GM12878 (cell line): ENCODE data around the gene CACNB3. TPM values are rescaled to one million over a fixed set of nuclear protein-coding genes. Genes with fewer than 3 reads are reported as not detected.
A peak's percentile ranks its signal among the peaks of the same experiment; 100 is the strongest.

ENCODE experiments used
- BACH1 ChIP-seq: fragments of 450-650 bp; IDR thresholded peaks from 2 replicates; pipeline ENCODE4 v1.6.1; 2017; ENCODE audit warnings: mild to moderate bottlenecking, borderline replicate concordance
- BRCA1 ChIP-seq: IDR thresholded peaks from 2 replicates; pipeline ENCODE4 v1.6.1; 2011; ENCODE audit warnings: low read depth, low read length, improper control_type of control experiment
- CBX3 ChIP-seq: fragments of 200-600 bp; sonication (generic); IDR thresholded peaks from 2 replicates; pipeline ENCODE4 v1.6.1; 2016; ENCODE audit warnings: low read depth, borderline replicate concordance
- CEBPB ChIP-seq, 2 experiments: fragments of 150-350 bp in 1 of 2; IDR thresholded peaks; 2 replicates each; pipeline ENCODE4 v1.6.1; 2012 to 2014; ENCODE audit warnings: low read depth in 2 of 2, low read length in 2 of 2, borderline replicate concordance in 1 of 2, inconsistent platforms in 1 of 2
- CHD1 ChIP-seq: IDR thresholded peaks from 2 replicates; pipeline ENCODE4 v1.6.1; 2012; ENCODE audit warnings: low read depth, low read length, improper control_type of control experiment
- ETV6 ChIP-seq, 2 experiments: fragments of 450-650 bp in 1 of 2; IDR thresholded peaks in 1 of 2; conservative IDR thresholded peaks in 1 of 2; 2 replicates each; pipeline ENCODE4 v1.6.1; 2014; ENCODE audit warnings: antibody characterized with exemption in 1 of 2, borderline replicate concordance in 1 of 2, low read depth in 1 of 2, mild to moderate bottlenecking in 1 of 2, moderate library complexity in 1 of 2
- IKZF1 ChIP-seq: fragments of 450-650 bp; conservative IDR thresholded peaks from 2 replicates; pipeline ENCODE4 v1.6.1; 2017; ENCODE audit warnings: antibody characterized with exemption, mild to moderate bottlenecking
- IKZF2 ChIP-seq, 2 experiments: fragments of 450-650 bp; IDR thresholded peaks; 2 replicates each; pipeline ENCODE4 v1.6.1; 2017; ENCODE audit warnings: mild to moderate bottlenecking in 2 of 2, moderate library complexity in 2 of 2
- JUND ChIP-seq: IDR thresholded peaks from 2 replicates; pipeline ENCODE4 v1.6.1; 2012; ENCODE audit warnings: low read depth, mild to moderate bottlenecking, low read length, improper control_type of control experiment, moderate library complexity
- MYB ChIP-seq: fragments of 150-350 bp; IDR thresholded peaks from 2 replicates; pipeline ENCODE4 v1.6.1; 2014; ENCODE audit warnings: mild to moderate bottlenecking, low read depth, low read length, borderline replicate concordance
- MYC ChIP-seq: IDR thresholded peaks from 2 replicates; pipeline ENCODE4 v1.6.1; 2011; ENCODE audit warnings: mild to moderate bottlenecking, low read length, moderate library complexity, inconsistent platforms; ENCODE audit not compliant: insufficient read depth, insufficient replicate concordance, insufficient read length, severe bottlenecking
- NFIC ChIP-seq: IDR thresholded peaks from 2 replicates; pipeline ENCODE4 v1.6.1; 2012; ENCODE audit warnings: low read depth, mild to moderate bottlenecking, inconsistent platforms, low read length, moderate library complexity
- SMAD5 ChIP-seq: IDR thresholded peaks from 2 replicates; pipeline ENCODE4 v1.6.1; 2016; ENCODE audit warnings: antibody characterized with exemption, low read depth
- TBL1XR1 ChIP-seq: IDR thresholded peaks from 2 replicates; pipeline ENCODE4 v1.6.1; 2012; ENCODE audit warnings: low read depth, low read length, improper control_type of control experiment
- TCF12 ChIP-seq: IDR thresholded peaks from 2 replicates; pipeline ENCODE4 v1.6.1; 2011; ENCODE audit warnings: low read depth, mild to moderate bottlenecking, low read length
- USF1 ChIP-seq: IDR thresholded peaks from 2 replicates; pipeline ENCODE4 v1.6.1; 2011; ENCODE audit warnings: borderline replicate concordance, low read depth, mild to moderate bottlenecking, moderate library complexity, mixed read lengths, low read length; ENCODE audit not compliant: insufficient read depth; ENCODE audit errors: extremely low read length
- USF2 ChIP-seq: IDR thresholded peaks from 2 replicates; pipeline ENCODE4 v1.6.1; 2011; ENCODE audit warnings: low read depth, low read length, improper control_type of control experiment, borderline replicate concordance
- ZNF207 ChIP-seq: fragments of 450-650 bp; IDR thresholded peaks from 2 replicates; pipeline ENCODE4 v1.6.1; 2014; ENCODE audit warnings: antibody characterized with exemption, mild to moderate bottlenecking, borderline replicate concordance
- polyA plus RNA-seq, 11 experiments: library from polyadenylated mRNA; depleted of rRNA in 4 of 11; unstranded in 6 of 11; stranded (reverse) in 5 of 11; fragments of >200 nt; fragmentation: Nextera tagmentation in 4 of 11; fragmentation: Illumina TruSeq in 1 of 11; extraction: Ambion mirVana in 4 of 11; extraction: Trizol in 1 of 11; gene quantifications; 1 replicate in 1 of 11; 2 replicates in 10 of 11; pipeline versions ENCODE4 v1.2.1 to v1.2.3, GENCODE V29; 2011 to 2016; ENCODE audit warnings: inconsistent platforms in 2 of 11, missing spikeins in 2 of 11, low read depth in 1 of 11
- total RNA-seq, 4 experiments: library from RNA; depleted of rRNA in 3 of 4; stranded (reverse); fragments of >200 nt in 3 of 4; fragmentation: Illumina TruSeq in 1 of 4; extraction: Trizol in 1 of 4; gene quantifications; 2 replicates each; pipeline versions ENCODE4 v1.2.1 to v1.2.3, GENCODE V29; 2013 to 2021
- TF ChIP-seq, protein P1 (sequence below): IDR thresholded peaks from 2 replicates; pipeline ENCODE4 v1.6.1; 2012; ENCODE audit warnings: low read depth, low read length, improper control_type of control experiment
- TF ChIP-seq, protein P2 (sequence below): fragments of 450-650 bp; IDR thresholded peaks from 2 replicates; pipeline ENCODE4 v1.6.1; 2017; ENCODE audit warnings: low read depth, mild to moderate bottlenecking, moderate library complexity
- TF ChIP-seq, protein P3 (sequence below): fragments of 450-650 bp; IDR thresholded peaks from 2 replicates; pipeline ENCODE4 v1.6.1; 2016; ENCODE audit warnings: mild to moderate bottlenecking
- TF ChIP-seq, protein P4 (sequence below): IDR thresholded peaks from 2 replicates; pipeline ENCODE4 v1.6.1; 2011; ENCODE audit warnings: low read depth, mild to moderate bottlenecking, low read length, moderate library complexity, borderline replicate concordance; ENCODE audit errors: extremely low read depth

Gene CACNB3
- total and polyA plus RNA-seq, 10 of the 15 experiments (the other 5 are each of a cell fraction or from before 2014, with no cell fraction given) = 0.78 to 5.0 (median 1.7) TPM

GRCh38 chr12:48815126-48816110 is 2.9 kb upstream of the CACNB3 start (continued):
- TF ChIP-seq JUND (no peak), MYB (no peak), BRCA1 (no peak), CHD1 (no peak), TCF12 (no peak), BACH1 (no peak), TBL1XR1 (no peak), USF1 (no peak), ZNF207 (no peak), MYC (no peak), CEBPB (IDR thresholded peaks at IDR 0.05; ENCODE audit: borderline replicate concordance in 1 of 2, low read depth in 2 of 2, low read length in 2 of 2) (no peak), ETV6 (conservative IDR thresholded peaks at IDR 0.05 in 1 of 2, IDR thresholded peaks at IDR 0.05 in 1 of 2; ENCODE audit: borderline replicate concordance in 1 of 2, low read depth in 1 of 2) (no peak), USF2 (no peak), CBX3 (no peak), NFIC (no peak), IKZF1 (peak; percentile 73), IKZF2 (IDR thresholded peaks at IDR 0.05) (peak; percentile 69 to 76), SMAD5 (no peak)
- TF ChIP-seq, protein P1, sequence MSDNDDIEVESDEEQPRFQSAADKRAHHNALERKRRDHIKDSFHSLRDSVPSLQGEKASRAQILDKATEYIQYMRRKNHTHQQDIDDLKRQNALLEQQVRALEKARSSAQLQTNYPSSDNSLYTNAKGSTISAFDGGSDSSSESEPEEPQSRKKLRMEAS = no peak
- TF ChIP-seq, protein P2, sequence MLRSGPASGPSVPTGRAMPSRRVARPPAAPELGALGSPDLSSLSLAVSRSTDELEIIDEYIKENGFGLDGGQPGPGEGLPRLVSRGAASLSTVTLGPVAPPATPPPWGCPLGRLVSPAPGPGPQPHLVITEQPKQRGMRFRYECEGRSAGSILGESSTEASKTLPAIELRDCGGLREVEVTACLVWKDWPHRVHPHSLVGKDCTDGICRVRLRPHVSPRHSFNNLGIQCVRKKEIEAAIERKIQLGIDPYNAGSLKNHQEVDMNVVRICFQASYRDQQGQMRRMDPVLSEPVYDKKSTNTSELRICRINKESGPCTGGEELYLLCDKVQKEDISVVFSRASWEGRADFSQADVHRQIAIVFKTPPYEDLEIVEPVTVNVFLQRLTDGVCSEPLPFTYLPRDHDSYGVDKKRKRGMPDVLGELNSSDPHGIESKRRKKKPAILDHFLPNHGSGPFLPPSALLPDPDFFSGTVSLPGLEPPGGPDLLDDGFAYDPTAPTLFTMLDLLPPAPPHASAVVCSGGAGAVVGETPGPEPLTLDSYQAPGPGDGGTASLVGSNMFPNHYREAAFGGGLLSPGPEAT = peak; percentile 46; the same call in 1 of the 2 replicates
- TF ChIP-seq, protein P3, sequence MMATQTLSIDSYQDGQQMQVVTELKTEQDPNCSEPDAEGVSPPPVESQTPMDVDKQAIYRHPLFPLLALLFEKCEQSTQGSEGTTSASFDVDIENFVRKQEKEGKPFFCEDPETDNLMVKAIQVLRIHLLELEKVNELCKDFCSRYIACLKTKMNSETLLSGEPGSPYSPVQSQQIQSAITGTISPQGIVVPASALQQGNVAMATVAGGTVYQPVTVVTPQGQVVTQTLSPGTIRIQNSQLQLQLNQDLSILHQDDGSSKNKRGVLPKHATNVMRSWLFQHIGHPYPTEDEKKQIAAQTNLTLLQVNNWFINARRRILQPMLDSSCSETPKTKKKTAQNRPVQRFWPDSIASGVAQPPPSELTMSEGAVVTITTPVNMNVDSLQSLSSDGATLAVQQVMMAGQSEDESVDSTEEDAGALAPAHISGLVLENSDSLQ = peak; percentile 68
- TF ChIP-seq, protein P4, sequence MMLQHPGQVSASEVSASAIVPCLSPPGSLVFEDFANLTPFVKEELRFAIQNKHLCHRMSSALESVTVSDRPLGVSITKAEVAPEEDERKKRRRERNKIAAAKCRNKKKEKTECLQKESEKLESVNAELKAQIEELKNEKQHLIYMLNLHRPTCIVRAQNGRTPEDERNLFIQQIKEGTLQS = no peak
